ENCODE data around the gene ADGRV1.

Gene ADGRV1

DNA sequence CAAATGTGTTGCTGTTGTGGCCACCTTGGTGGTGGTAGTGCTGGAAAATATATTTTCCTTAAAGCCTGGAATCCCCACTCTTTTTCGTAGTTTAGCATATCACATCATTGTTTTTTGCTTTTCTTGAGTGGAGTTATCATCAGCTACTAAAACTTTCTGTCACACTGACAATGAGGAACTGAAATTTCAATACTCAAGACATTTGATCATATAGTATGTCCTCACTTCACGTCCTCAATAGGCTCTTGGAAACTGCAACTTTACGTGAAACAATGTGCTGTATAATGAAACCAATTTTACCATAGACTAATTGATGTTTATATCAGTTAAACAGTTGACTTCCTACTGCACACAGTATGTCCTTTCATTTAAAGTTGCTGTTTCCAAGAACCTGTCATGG lies 265.8 kb downstream of the ADGRV1 start:
- no peak overlapping the region for H3K4ac ChIP-seq (ENCODE audit: low read depth, low read length)
- H3K4me2 ChIP-seq (ENCODE audit: low read length), result no peak overlapping the region
- no peaks in the 10 kb centered on the region for H3K4me1 ChIP-seq (ENCODE audit: control insufficient read depth in 1 of 2, insufficient read depth in 2 of 2, low read length in 2 of 2)
- H3K79me2 ChIP-seq (ENCODE audit: control insufficient read depth, insufficient read depth, low read length, poor library complexity), result no peaks in the 10 kb centered on the region
- H3K27ac ChIP-seq (ENCODE audit: low read depth, low read length), result no peak overlapping the region
- H2BK5ac ChIP-seq (ENCODE audit: low read depth, low read length, poor library complexity), result no peak overlapping the region
- H3K9me3 ChIP-seq (ENCODE audit: insufficient read depth, low read depth, low read length), result no peaks in the 10 kb centered on the region
- no peak for DNase-seq
- H3K4me3 ChIP-seq (ENCODE audit: low read depth, low read length), result no peak overlapping the region
- no peaks in the 10 kb centered on the region for H3K27me3 ChIP-seq (ENCODE audit: insufficient read depth, low read length)
- no peak overlapping the region for H3K18ac ChIP-seq (ENCODE audit: low read length)
- no peak overlapping the region for H2BK120ac ChIP-seq (ENCODE audit: insufficient read depth, low read length, poor library complexity)
- no peaks in the 10 kb centered on the region for H3K79me1 ChIP-seq (ENCODE audit: low read length)
- no peaks in the 10 kb centered on the region for H3K36me3 ChIP-seq (ENCODE audit: control insufficient read depth in 1 of 2, insufficient read depth in 2 of 2, low read length in 2 of 2)
- no CpG with 5 or more reads among the region's 3 CpGs for WGBS (ENCODE audit: extremely low coverage, insufficient coverage, insufficient read length)
- no peak overlapping the region for H4K12ac ChIP-seq (ENCODE audit: low read depth, low read length)
- H3K23ac ChIP-seq (ENCODE audit: low read length), result no peak overlapping the region
- H3K9ac ChIP-seq (ENCODE audit: low read length), result no peak overlapping the region
- no peak overlapping the region for H4K91ac ChIP-seq (ENCODE audit: low read depth, low read length)
- no peak overlapping the region for H2BK12ac ChIP-seq (ENCODE audit: low read length)
- no peak overlapping the region for H2AFZ ChIP-seq (ENCODE audit: insufficient read depth, low read length, poor library complexity)
- H2AK5ac ChIP-seq (ENCODE audit: low read length), result no peak overlapping the region
- H3K14ac ChIP-seq (ENCODE audit: low read length), result no peak overlapping the region
- H4K8ac ChIP-seq (ENCODE audit: low read depth, low read length), result no peak overlapping the region

- Histone ChIP-seq H2BK5ac (ENCODE audit: low read depth, low read length, poor library complexity) (no peak overlapping the region), H4K91ac (ENCODE audit: low read depth, low read length) (no peak overlapping the region), H3K4me1 (ENCODE audit: control insufficient read depth in 1 of 2, insufficient read depth in 2 of 2, low read length in 2 of 2) (no peaks in the 10 kb centered on the region), H3K4me2 (ENCODE audit: low read length) (no peak overlapping the region), H3K9me3 (ENCODE audit: insufficient read depth, low read depth, low read length) (no peaks in the 10 kb centered on the region), H3K18ac (ENCODE audit: low read length) (no peak overlapping the region), H4K8ac (ENCODE audit: low read depth, low read length) (no peak overlapping the region), H3K79me2 (ENCODE audit: control insufficient read depth, insufficient read depth, low read length, poor library complexity) (no peaks in the 10 kb centered on the region), H2AFZ (ENCODE audit: insufficient read depth, low read length, poor library complexity) (no peak overlapping the region), H2BK12ac (ENCODE audit: low read length) (no peak overlapping the region), H3K4ac (ENCODE audit: low read depth, low read length) (no peak overlapping the region), H3K79me1 (ENCODE audit: low read length) (no peaks in the 10 kb centered on the region), H3K36me3 (ENCODE audit: control insufficient read depth in 1 of 2, insufficient read depth in 2 of 2, low read length in 2 of 2) (no peaks in the 10 kb centered on the region), H3K4me3 (ENCODE audit: low read depth, low read length) (no peak overlapping the region), H2BK120ac (ENCODE audit: insufficient read depth, low read length, poor library complexity) (no peak overlapping the region), H3K27ac (ENCODE audit: low read depth, low read length) (no peak overlapping the region), H3K14ac (ENCODE audit: low read length) (no peak overlapping the region), H3K27me3 (ENCODE audit: insufficient read depth, low read length) (no peaks in the 10 kb centered on the region), H2AK5ac (ENCODE audit: low read length) (no peak overlapping the region), H3K23ac (ENCODE audit: low read length) (no peak overlapping the region), H3K9ac (ENCODE audit: low read length) (no peak overlapping the region), H4K12ac (ENCODE audit: low read depth, low read length) (no peak overlapping the region)
- DNase-seq, result no peak
- WGBS (ENCODE audit: extremely low coverage, insufficient coverage, insufficient read length), result no CpG with 5 or more reads among the region's 3 CpGs
Observed at GRCh38 chr5:90830058-90830457, 271.5 kb downstream of the ADGRV1 start.

DNA sequence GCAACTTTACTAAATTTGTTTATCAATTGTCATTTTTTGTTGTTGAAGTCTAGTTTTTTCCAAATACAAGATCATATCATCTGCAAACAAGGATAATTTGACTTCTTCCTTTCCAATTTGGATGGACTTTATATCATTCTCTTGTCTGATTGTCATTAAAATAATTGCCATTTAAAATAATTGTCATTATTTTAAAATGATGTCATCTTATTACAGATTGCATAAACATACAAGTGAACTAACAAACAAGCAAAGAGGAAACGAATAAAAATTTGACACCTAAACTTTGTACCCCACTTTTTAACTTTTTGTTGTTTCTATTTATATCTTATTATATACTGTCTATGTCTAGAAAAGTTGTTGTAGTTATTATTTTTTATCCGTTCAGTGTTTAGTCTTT lies 275.2 kb downstream of the ADGRV1 start:
- Histone ChIP-seq H3K18ac (ENCODE audit: low read length) (no peak overlapping the region), H2AK5ac (ENCODE audit: low read length) (no peak overlapping the region), H4K8ac (ENCODE audit: low read depth, low read length) (no peak overlapping the region), H3K36me3 (ENCODE audit: control insufficient read depth in 1 of 2, insufficient read depth in 2 of 2, low read length in 2 of 2) (no peaks in the 10 kb centered on the region), H2BK120ac (ENCODE audit: insufficient read depth, low read length, poor library complexity) (no peak overlapping the region), H2AFZ (ENCODE audit: insufficient read depth, low read length, poor library complexity) (no peak overlapping the region), H3K14ac (ENCODE audit: low read length) (no peak overlapping the region), H3K4me3 (ENCODE audit: low read depth, low read length) (no peak overlapping the region), H3K79me2 (ENCODE audit: control insufficient read depth, insufficient read depth, low read length, poor library complexity) (no peaks in the 10 kb centered on the region), H3K9me3 (ENCODE audit: insufficient read depth, low read depth, low read length) (no peaks in the 10 kb centered on the region), H3K27me3 (ENCODE audit: insufficient read depth, low read length) (no peaks in the 10 kb centered on the region), H4K12ac (ENCODE audit: low read depth, low read length) (no peak overlapping the region), H3K79me1 (ENCODE audit: low read length) (no peaks in the 10 kb centered on the region), H2BK5ac (ENCODE audit: low read depth, low read length, poor library complexity) (no peak overlapping the region), H3K4me2 (ENCODE audit: low read length) (no peak overlapping the region), H3K4me1 (ENCODE audit: control insufficient read depth in 1 of 2, insufficient read depth in 2 of 2, low read length in 2 of 2) (no peaks in the 10 kb centered on the region), H3K4ac (ENCODE audit: low read depth, low read length) (no peak overlapping the region), H4K91ac (ENCODE audit: low read depth, low read length) (no peak overlapping the region), H3K27ac (ENCODE audit: low read depth, low read length) (no peak overlapping the region), H3K9ac (ENCODE audit: low read length) (no peak overlapping the region), H3K23ac (ENCODE audit: low read length) (no peak overlapping the region), H2BK12ac (ENCODE audit: low read length) (no peak overlapping the region)
- WGBS (ENCODE audit: extremely low coverage, insufficient coverage, insufficient read length), result no CpG with 5 or more reads among the region's 2 CpGs
- DNase-seq, result no peak

DNA sequence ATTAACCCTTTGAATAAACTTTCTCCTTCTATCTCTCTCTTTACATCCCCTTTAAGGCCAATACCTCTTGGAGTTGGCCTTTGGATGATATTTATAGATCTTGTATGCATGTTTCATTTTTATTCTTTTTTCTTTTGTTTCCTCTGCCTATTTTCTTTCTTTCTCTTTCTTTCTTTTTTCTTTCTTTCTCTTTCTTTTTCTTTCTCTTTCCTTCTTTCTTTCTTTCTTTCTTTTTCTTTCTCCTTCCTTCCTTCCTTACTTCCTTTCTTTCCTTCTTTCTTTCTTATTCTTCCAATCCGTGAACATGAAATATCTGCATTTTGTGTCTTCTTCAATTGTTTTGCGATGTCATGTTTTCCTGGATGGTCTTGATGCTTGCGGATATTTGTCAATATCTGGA lies 276.1 kb downstream of the ADGRV1 start:
- H3K4me1 ChIP-seq (ENCODE audit: control insufficient read depth in 1 of 2, insufficient read depth in 2 of 2, low read length in 2 of 2), result no peaks in the 10 kb centered on the region
- H3K14ac ChIP-seq (ENCODE audit: low read length), result no peak overlapping the region
- H3K9me3 ChIP-seq (ENCODE audit: insufficient read depth, low read depth, low read length), result no peaks in the 10 kb centered on the region
- H2AFZ ChIP-seq (ENCODE audit: insufficient read depth, low read length, poor library complexity), result no peak overlapping the region
- H4K8ac ChIP-seq (ENCODE audit: low read depth, low read length), result no peak overlapping the region
- H2BK5ac ChIP-seq (ENCODE audit: low read depth, low read length, poor library complexity), result no peak overlapping the region
- H3K36me3 ChIP-seq (ENCODE audit: control insufficient read depth in 1 of 2, insufficient read depth in 2 of 2, low read length in 2 of 2), result no peaks in the 10 kb centered on the region
- no peak overlapping the region for H4K12ac ChIP-seq (ENCODE audit: low read depth, low read length)
- H4K91ac ChIP-seq (ENCODE audit: low read depth, low read length), result no peak overlapping the region
- no peak for DNase-seq
- H3K4me3 ChIP-seq (ENCODE audit: low read depth, low read length), result no peak overlapping the region
- H2BK12ac ChIP-seq (ENCODE audit: low read length), result no peak overlapping the region
- H2AK5ac ChIP-seq (ENCODE audit: low read length), result no peak overlapping the region
- H3K79me1 ChIP-seq (ENCODE audit: low read length), result no peaks in the 10 kb centered on the region
- H3K27me3 ChIP-seq (ENCODE audit: insufficient read depth, low read length), result no peaks in the 10 kb centered on the region
- no peak overlapping the region for H3K9ac ChIP-seq (ENCODE audit: low read length)
- no peak overlapping the region for H3K4me2 ChIP-seq (ENCODE audit: low read length)
- H3K79me2 ChIP-seq (ENCODE audit: control insufficient read depth, insufficient read depth, low read length, poor library complexity), result no peaks in the 10 kb centered on the region
- no peak overlapping the region for H2BK120ac ChIP-seq (ENCODE audit: insufficient read depth, low read length, poor library complexity)
- H3K27ac ChIP-seq (ENCODE audit: low read depth, low read length), result no peak overlapping the region
- no peak overlapping the region for H3K4ac ChIP-seq (ENCODE audit: low read depth, low read length)
- H3K23ac ChIP-seq (ENCODE audit: low read length), result no peak overlapping the region
- WGBS (ENCODE audit: extremely low coverage, insufficient coverage, insufficient read length), result 92% methylated on average over 1 of the region's 3 CpGs
- H3K18ac ChIP-seq (ENCODE audit: low read length), result no peak overlapping the region

All from trophoblast cell (in vitro differentiated cells and primary cell).